SK-N-SH (cell line): ENCODE data around the gene NEK6. TPM values are rescaled to one million over a fixed set of nuclear protein-coding genes. Genes with fewer than 3 reads are reported as not detected.

Experiments used
- CTCF ChIA-PET: fragments of 300-600, 350-600 bp; formaldehyde crosslinking; extraction: SDS; loops from one replicate; lab custom pipeline; 2021; lab: Yijun Ruan, JAX
- POLR2A ChIA-PET: fragments of 350-600 bp; sonication (Branson Sonifier 250); formaldehyde crosslinking; extraction: SDS; loops from one replicate; lab custom pipeline; 2020; ENCODE audit warnings: antibody characterized with exemption, inconsistent platforms; lab: Yijun Ruan, JAX
- DNase-seq: peaks from one replicate; pipeline ENCODE4 v3.0.0; 2012
- H2AFZ ChIP-seq: fragments of 200-600 bp; sonication (generic); 2 replicates; pipeline ENCODE4 v1.8.1; 2016; ENCODE audit warnings: antibody characterized with exemption, mild to moderate bottlenecking, low read depth
- H3F3A ChIP-seq: fragments of 200-600 bp; sonication (generic); replicated peaks from 2 replicates; pipeline ENCODE3; 2016; ENCODE audit warnings: antibody characterized with exemption, mild to moderate bottlenecking; ENCODE audit not compliant: insufficient read depth
- H3K27ac ChIP-seq, 2 experiments: fragments of 200-500 bp in 1 of 2; fragments of 200-600 bp in 1 of 2; sonication (Bioruptor generic) in 1 of 2; sonication (generic), shearing (Covaris generic) in 1 of 2; 2 replicates each; pipeline versions ENCODE4 v1.5.1 to v1.6.1; 2014 to 2016; ENCODE audit warnings: low read depth in 2 of 2, inconsistent platforms in 1 of 2, low read length in 1 of 2, mild to moderate bottlenecking in 1 of 2, mixed read lengths in 1 of 2
- H3K27me3 ChIP-seq: fragments of 200-600 bp; sonication (generic), shearing (Covaris generic); 2 replicates; pipeline ENCODE4 v1.6.1; 2016; ENCODE audit warnings: mixed run types; ENCODE audit not compliant: insufficient read depth
- H3K36me3 ChIP-seq, 2 experiments: fragments of 200-500 bp in 1 of 2; fragments of 200-600 bp in 1 of 2; sonication (Bioruptor generic) in 1 of 2; sonication (generic) in 1 of 2; replicated peaks in 1 of 2; 2 replicates each; pipeline versions ENCODE3 to v1.5.1; 2014 to 2016; ENCODE audit warnings: low read length in 1 of 2, mild to moderate bottlenecking in 1 of 2; ENCODE audit not compliant: insufficient read depth in 2 of 2, control insufficient read depth in 1 of 2
- H3K4me1 ChIP-seq, 2 experiments: fragments of 200-500 bp in 1 of 2; fragments of 200-600 bp in 1 of 2; sonication (Bioruptor generic) in 1 of 2; sonication (generic), shearing (Covaris generic) in 1 of 2; 2 replicates each; pipeline versions ENCODE4 v1.5.1 to v1.6.1; 2014 to 2016; ENCODE audit warnings: low read depth in 1 of 2, low read length in 1 of 2, mixed run types in 1 of 2; ENCODE audit not compliant: insufficient read depth in 2 of 2, control insufficient read depth in 1 of 2
- H3K4me2 ChIP-seq: fragments of 200-600 bp; sonication (generic), shearing (Covaris generic); 2 replicates; pipeline ENCODE4 v1.6.1; 2017; ENCODE audit warnings: mixed run types
- H3K4me3 ChIP-seq, 2 experiments: fragments of 200-500 bp in 1 of 2; fragments of 200-600 bp in 1 of 2; sonication (Bioruptor generic) in 1 of 2; sonication (generic), shearing (Covaris generic) in 1 of 2; 2 replicates each; pipeline versions ENCODE4 v1.5.1 to v1.8.1; 2014 to 2016; ENCODE audit warnings: low read depth in 2 of 2, inconsistent platforms in 1 of 2, low read length in 1 of 2, mild to moderate bottlenecking in 1 of 2, mixed read lengths in 1 of 2, moderate library complexity in 1 of 2
- H3K79me2 ChIP-seq: fragments of 200-600 bp; sonication (generic); 2 replicates; pipeline ENCODE4 v1.8.1; 2017; ENCODE audit warnings: mild to moderate bottlenecking; ENCODE audit not compliant: insufficient read depth
- H3K9ac ChIP-seq: fragments of 200-600 bp; sonication (generic); 2 replicates; pipeline ENCODE4 v1.6.1; 2017; ENCODE audit warnings: mixed run types
- H3K9me2 ChIP-seq: fragments of 200-600 bp; sonication (generic); 2 replicates; pipeline ENCODE4 v1.6.1; 2017; ENCODE audit warnings: mixed run types
- H3K9me3 ChIP-seq: fragments of 200-600 bp; sonication (generic); 2 replicates; pipeline ENCODE4 v1.6.1; 2017; ENCODE audit warnings: mixed run types, mild to moderate bottlenecking, moderate library complexity
- H4K20me1 ChIP-seq: fragments of 200-600 bp; sonication (generic); 2 replicates; pipeline ENCODE4 v1.6.1; 2017; ENCODE audit warnings: mild to moderate bottlenecking, mixed run types; ENCODE audit not compliant: insufficient read depth
- CHD2 ChIP-seq: fragments of 150-350 bp; IDR thresholded peaks from 2 replicates; pipeline ENCODE4 v1.6.1; 2018; ENCODE audit warnings: low read length; ENCODE audit not compliant: partially characterized antibody
- ELF1 ChIP-seq: IDR thresholded peaks from 2 replicates; pipeline ENCODE4 v1.4.0; 2012
- FOXJ3 ChIP-seq: sonication (generic); formaldehyde crosslinking; IDR thresholded peaks from 2 replicates; pipeline ENCODE4 v1.5.1; 2020; ENCODE audit warnings: mild to moderate bottlenecking, missing genetic modification reagents
- FOXM1 ChIP-seq: IDR thresholded peaks from 2 replicates; pipeline ENCODE4 v1.4.0; 2012; ENCODE audit warnings: low read depth, mild to moderate bottlenecking
- GATA2 ChIP-seq: sonication (generic); formaldehyde crosslinking; IDR thresholded peaks from 2 replicates; pipeline ENCODE4 v1.5.0; 2020; ENCODE audit warnings: mild to moderate bottlenecking, missing genetic modification reagents
- JUND ChIP-seq: IDR thresholded peaks from 2 replicates; pipeline ENCODE4 v1.4.0; 2012
- MEF2A ChIP-seq: IDR thresholded peaks from 2 replicates; pipeline ENCODE4 v1.4.0; 2012; ENCODE audit warnings: low read depth, borderline replicate concordance
- NFIC ChIP-seq: IDR thresholded peaks from 2 replicates; pipeline ENCODE4 v1.4.0; 2012; ENCODE audit warnings: borderline replicate concordance
- NRF1 ChIP-seq: IDR thresholded peaks from 2 replicates; pipeline ENCODE4 v1.6.1; 2012; ENCODE audit warnings: low read depth, mild to moderate bottlenecking, low read length
- RAD21 ChIP-seq: IDR thresholded peaks from 2 replicates; pipeline ENCODE4 v1.6.1; 2012; ENCODE audit warnings: mild to moderate bottlenecking, low read length
- RCOR1 ChIP-seq: fragments of 150-350 bp; IDR thresholded peaks from 2 replicates; pipeline ENCODE4 v1.6.1; 2017; ENCODE audit warnings: antibody characterized with exemption, low read length
- RFX5 ChIP-seq: IDR thresholded peaks from 2 replicates; pipeline ENCODE4 v1.6.1; 2012; ENCODE audit warnings: mild to moderate bottlenecking, improper control_type of control experiment, low read length
- RXRA ChIP-seq: IDR thresholded peaks from 2 replicates; pipeline ENCODE4 v1.4.0; 2012; ENCODE audit warnings: low read depth, mild to moderate bottlenecking, borderline replicate concordance
- SMC3 ChIP-seq: IDR thresholded peaks from 2 replicates; pipeline ENCODE4 v1.6.1; 2012; ENCODE audit warnings: low read depth, low read length, improper control_type of control experiment
- TAF1 ChIP-seq: IDR thresholded peaks from 2 replicates; pipeline ENCODE4 v1.6.1; 2012; ENCODE audit warnings: low read depth, mild to moderate bottlenecking, low read length, moderate library complexity, borderline replicate concordance
- TEAD4 ChIP-seq: IDR thresholded peaks from 2 replicates; pipeline ENCODE4 v1.4.0; 2012; ENCODE audit warnings: mild to moderate bottlenecking, borderline replicate concordance; ENCODE audit not compliant: insufficient read depth
- YY1 ChIP-seq: IDR thresholded peaks from 2 replicates; pipeline ENCODE4 v1.4.0; 2012; ENCODE audit warnings: low read depth, mild to moderate bottlenecking
- WGBS: methylation state at CpG from one replicate; pipeline ENCODE4 v1.1.6; 2017; ENCODE audit warnings: low lambda C conversion rate; 5-methylcytosine and 5-hydroxymethylcytosine counted together
- polyA plus RNA-seq, 3 experiments: library from polyadenylated mRNA; depleted of rRNA; stranded (reverse); fragments of >200 nt; gene quantifications; 2 replicates each; pipeline ENCODE4 v1.2.3, GENCODE V29; 2012
- TF ChIP-seq, protein P1 (sequence below): IDR thresholded peaks from 2 replicates; pipeline ENCODE4 v1.4.0; 2012; ENCODE audit warnings: low read depth, borderline replicate concordance
- TF ChIP-seq, protein P2 (sequence below): IDR thresholded peaks from 2 replicates; pipeline ENCODE4 v1.4.0; 2012; ENCODE audit warnings: low read depth
- TF ChIP-seq, protein P3 (sequence below): IDR thresholded peaks from 2 replicates; pipeline ENCODE4 v1.4.0; 2012; ENCODE audit warnings: low read depth, borderline replicate concordance
- TF ChIP-seq, protein P4 (sequence below): IDR thresholded peaks from 2 replicates; pipeline ENCODE4; 2012
- TF ChIP-seq, protein P5 (sequence below): fragments of 150-350 bp; IDR thresholded peaks from 2 replicates; pipeline ENCODE4 v1.6.1; 2016; ENCODE audit warnings: mild to moderate bottlenecking, low read depth, low read length

The NEK6 gene
- polyA plus RNA-seq, 1 of the 3 experiments (the other 2 are of a cell fraction) = 89.8 TPM

DNA sequence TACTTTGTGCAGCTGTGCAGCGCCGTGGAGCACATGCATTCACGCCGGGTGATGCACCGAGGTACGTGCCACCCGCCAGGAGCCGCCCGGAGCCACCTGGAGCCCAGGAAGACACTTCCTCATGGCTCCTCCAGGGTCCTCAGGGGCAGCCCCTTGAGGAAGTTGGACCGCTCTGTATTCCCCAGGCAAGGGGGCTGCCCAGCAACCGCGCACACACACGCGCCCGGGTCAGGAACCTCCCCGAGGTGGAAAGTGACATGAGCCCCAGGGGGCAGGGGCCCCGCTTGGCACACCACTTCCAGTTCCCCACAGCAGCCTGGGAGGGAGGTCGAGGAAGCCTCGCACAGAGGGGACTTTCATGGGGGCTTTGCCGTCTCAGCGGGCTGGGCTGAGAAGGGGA is 68.6 kb downstream of the NEK6 start (continued):
- TF ChIP-seq, protein P1, sequence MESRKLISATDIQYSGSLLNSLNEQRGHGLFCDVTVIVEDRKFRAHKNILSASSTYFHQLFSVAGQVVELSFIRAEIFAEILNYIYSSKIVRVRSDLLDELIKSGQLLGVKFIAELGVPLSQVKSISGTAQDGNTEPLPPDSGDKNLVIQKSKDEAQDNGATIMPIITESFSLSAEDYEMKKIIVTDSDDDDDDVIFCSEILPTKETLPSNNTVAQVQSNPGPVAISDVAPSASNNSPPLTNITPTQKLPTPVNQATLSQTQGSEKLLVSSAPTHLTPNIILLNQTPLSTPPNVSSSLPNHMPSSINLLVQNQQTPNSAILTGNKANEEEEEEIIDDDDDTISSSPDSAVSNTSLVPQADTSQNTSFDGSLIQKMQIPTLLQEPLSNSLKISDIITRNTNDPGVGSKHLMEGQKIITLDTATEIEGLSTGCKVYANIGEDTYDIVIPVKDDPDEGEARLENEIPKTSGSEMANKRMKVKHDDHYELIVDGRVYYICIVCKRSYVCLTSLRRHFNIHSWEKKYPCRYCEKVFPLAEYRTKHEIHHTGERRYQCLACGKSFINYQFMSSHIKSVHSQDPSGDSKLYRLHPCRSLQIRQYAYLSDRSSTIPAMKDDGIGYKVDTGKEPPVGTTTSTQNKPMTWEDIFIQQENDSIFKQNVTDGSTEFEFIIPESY = no peak
- TF ChIP-seq, protein P2, sequence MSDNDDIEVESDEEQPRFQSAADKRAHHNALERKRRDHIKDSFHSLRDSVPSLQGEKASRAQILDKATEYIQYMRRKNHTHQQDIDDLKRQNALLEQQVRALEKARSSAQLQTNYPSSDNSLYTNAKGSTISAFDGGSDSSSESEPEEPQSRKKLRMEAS = no peak
- TF ChIP-seq RFX5 = no peak
- TF ChIP-seq FOXJ3 (CRISPR knock-in tag) = no peak
- TF ChIP-seq MEF2A = no peak
- no peak for TF ChIP-seq CHD2

DNA sequence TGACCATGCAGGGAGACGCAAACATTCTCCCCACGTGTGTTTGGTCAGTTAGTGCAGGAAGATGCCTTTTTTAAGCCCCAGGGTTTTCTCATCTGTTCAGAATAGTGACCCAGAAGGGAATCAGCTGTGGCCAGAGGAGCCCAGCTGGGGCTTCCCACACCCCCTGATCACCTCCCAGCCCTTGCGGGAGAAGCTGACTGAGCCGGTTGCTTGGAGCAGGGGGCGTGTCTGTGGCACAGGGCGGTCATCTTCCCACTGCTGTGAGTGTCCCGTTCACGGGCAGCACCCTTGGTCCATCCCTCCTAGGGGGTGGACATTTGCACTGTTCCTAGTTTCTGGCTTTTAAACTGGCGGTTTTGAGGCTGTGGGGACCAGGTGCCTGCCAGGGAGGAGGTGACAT is 69.7 kb downstream of the NEK6 start:
- Histone ChIP-seq H3K4me2 (no peak overlapping the region), H3K9me2 (no peaks in the 10 kb centered on the region), H3K4me3 (no peak overlapping the region), H3K36me3 (peaks cover 3 to 51% of the 10 kb centered on the region in 2 experiments), H3K27ac (no peak overlapping the region), H3F3A (no peaks in the 10 kb centered on the region), H3K4me1 (no peaks in the 10 kb centered on the region), H3K27me3 (no peaks in the 10 kb centered on the region), H3K9me3 (no peaks in the 10 kb centered on the region), H2AFZ (no peak overlapping the region), H3K9ac (no peak overlapping the region), H3K79me2 (no peaks in the 10 kb centered on the region), H4K20me1 (no peaks in the 10 kb centered on the region)
- TF ChIP-seq JUND = no peak
- TF ChIP-seq FOXM1 = no peak
- no peak for TF ChIP-seq NRF1
- TF ChIP-seq, protein P3, sequence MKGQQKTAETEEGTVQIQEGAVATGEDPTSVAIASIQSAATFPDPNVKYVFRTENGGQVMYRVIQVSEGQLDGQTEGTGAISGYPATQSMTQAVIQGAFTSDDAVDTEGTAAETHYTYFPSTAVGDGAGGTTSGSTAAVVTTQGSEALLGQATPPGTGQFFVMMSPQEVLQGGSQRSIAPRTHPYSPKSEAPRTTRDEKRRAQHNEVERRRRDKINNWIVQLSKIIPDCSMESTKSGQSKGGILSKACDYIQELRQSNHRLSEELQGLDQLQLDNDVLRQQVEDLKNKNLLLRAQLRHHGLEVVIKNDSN = no peak
- TF ChIP-seq ELF1 = no peak
- TF ChIP-seq YY1 = no peak
- TF ChIP-seq, protein P4, sequence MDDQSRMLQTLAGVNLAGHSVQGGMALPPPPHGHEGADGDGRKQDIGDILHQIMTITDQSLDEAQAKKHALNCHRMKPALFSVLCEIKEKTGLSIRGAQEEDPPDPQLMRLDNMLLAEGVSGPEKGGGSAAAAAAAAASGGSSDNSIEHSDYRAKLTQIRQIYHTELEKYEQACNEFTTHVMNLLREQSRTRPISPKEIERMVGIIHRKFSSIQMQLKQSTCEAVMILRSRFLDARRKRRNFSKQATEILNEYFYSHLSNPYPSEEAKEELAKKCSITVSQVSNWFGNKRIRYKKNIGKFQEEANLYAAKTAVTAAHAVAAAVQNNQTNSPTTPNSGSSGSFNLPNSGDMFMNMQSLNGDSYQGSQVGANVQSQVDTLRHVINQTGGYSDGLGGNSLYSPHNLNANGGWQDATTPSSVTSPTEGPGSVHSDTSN = no peak
- TF ChIP-seq FOXJ3 (CRISPR knock-in tag) = no peak
- no peak for DNase-seq
- ChIA-PET CTCF (interaction anchor here (1.1 to 1.8 kb wide), 2 partner anchors 25 to 201 kb away, joined by 3 to 8 read pairs; no protein-coding TSS in a partner anchor), POLR2A (no interaction called here)
- WGBS = 84% methylated on average over 9 of the region's 9 CpGs

DNA sequence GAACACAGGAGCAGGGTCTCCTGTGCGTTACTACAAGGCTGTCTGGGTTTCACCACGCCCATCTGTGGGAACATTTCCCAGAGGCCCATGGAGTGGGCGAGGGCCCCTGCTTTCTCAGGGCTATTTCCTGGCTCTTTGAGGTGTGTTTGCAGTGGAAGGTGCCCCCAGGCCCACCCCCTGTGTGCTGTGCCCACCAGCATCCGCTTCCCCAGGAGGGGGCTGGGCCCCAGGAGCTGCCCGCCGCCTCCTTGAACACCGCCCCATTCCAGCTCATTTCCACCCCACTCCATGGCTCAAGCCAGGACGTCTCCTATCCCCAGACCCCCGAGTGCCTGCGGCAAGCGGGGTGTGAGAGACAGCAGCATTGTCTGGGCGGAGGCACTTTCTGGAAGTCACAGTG is 70.5 kb downstream of the NEK6 start:
- no peaks in the 10 kb centered on the region for H4K20me1 ChIP-seq
- POLR2A ChIA-PET = no interaction called here
- H3K27ac ChIP-seq = no peak overlapping the region
- no peaks in the 10 kb centered on the region for H3K27me3 ChIP-seq
- 100% methylated on average over 8 of the region's 12 CpGs for WGBS
- no peak overlapping the region for H3K4me3 ChIP-seq
- H3F3A ChIP-seq = no peaks in the 10 kb centered on the region
- CTCF ChIA-PET = interaction anchor here (1.0 to 2.2 kb wide), 5 partner anchors 8 to 201 kb away, joined by 3 to 8 read pairs (median 3); no protein-coding TSS in a partner anchor
- no peaks in the 10 kb centered on the region for H3K9me2 ChIP-seq
- no peak overlapping the region for H3K4me2 ChIP-seq
- H2AFZ ChIP-seq = no peak overlapping the region
- H3K79me2 ChIP-seq = no peaks in the 10 kb centered on the region
- no peaks in the 10 kb centered on the region for H3K4me1 ChIP-seq
- H3K36me3 ChIP-seq = peaks cover 3 to 53% of the 10 kb centered on the region in 2 experiments
- no peak for DNase-seq
- H3K9me3 ChIP-seq = no peaks in the 10 kb centered on the region
- H3K9ac ChIP-seq = no peak overlapping the region
- TF ChIP-seq, protein P5, sequence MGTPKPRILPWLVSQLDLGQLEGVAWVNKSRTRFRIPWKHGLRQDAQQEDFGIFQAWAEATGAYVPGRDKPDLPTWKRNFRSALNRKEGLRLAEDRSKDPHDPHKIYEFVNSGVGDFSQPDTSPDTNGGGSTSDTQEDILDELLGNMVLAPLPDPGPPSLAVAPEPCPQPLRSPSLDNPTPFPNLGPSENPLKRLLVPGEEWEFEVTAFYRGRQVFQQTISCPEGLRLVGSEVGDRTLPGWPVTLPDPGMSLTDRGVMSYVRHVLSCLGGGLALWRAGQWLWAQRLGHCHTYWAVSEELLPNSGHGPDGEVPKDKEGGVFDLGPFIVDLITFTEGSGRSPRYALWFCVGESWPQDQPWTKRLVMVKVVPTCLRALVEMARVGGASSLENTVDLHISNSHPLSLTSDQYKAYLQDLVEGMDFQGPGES = no peak
- no peak for TF ChIP-seq SMC3
- no peak for TF ChIP-seq RXRA
- TF ChIP-seq TAF1 = no peak
- TF ChIP-seq, protein P4 = no peak
- TF ChIP-seq GATA2 (CRISPR knock-in tag) = no peak
- TF ChIP-seq RCOR1 = no peak
- TF ChIP-seq JUND = no peak
- no peak for TF ChIP-seq NRF1
- TF ChIP-seq NFIC = no peak
- no peak for TF ChIP-seq TEAD4
- TF ChIP-seq YY1 = no peak
- no peak for TF ChIP-seq RAD21
